ENCODE data around the gene CLPTM1L.
"Not testable (repeated sequence)": the region's sequence is repeated elsewhere in the genome, so short reads cannot be mapped to it uniquely, and the experiment has no call there.

DNA sequence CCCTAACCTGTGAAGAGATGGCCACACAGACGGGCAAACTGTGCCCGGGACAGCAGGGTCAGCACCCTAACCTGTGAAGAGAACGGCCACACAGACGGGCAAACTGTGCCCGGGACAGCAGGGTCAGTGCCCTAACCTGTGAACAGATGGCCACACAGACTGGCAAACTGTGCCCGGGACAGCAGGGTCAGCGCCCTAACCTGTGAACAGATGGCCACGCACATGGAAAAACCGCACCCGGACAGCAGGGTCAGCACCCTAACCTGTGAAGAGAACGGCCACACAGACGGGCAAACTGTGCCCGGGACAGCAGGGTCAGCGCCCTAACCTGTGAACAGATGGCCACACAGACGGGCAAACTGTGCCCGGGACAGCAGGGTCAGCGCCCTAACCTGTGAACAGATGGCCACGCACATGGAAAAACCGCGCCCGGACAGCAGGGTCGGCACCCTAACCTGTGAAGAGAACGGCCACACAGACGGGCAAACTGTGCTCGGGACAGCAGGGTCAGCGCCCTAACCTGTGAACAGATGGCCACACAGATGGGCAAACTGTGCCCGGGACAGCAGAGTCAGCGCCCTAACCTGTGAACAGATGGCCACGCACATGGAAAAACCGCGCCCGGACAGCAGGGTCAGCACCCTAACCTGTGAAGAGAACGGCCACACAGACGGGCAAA is 5.6 kb downstream of the CLPTM1L start:
- TF ChIP-seq EZH2 (IDR thresholded peaks at IDR 0.05; ENCODE audit: borderline replicate concordance, low read length): not testable (repeated sequence)
- TF ChIP-seq, protein P1, sequence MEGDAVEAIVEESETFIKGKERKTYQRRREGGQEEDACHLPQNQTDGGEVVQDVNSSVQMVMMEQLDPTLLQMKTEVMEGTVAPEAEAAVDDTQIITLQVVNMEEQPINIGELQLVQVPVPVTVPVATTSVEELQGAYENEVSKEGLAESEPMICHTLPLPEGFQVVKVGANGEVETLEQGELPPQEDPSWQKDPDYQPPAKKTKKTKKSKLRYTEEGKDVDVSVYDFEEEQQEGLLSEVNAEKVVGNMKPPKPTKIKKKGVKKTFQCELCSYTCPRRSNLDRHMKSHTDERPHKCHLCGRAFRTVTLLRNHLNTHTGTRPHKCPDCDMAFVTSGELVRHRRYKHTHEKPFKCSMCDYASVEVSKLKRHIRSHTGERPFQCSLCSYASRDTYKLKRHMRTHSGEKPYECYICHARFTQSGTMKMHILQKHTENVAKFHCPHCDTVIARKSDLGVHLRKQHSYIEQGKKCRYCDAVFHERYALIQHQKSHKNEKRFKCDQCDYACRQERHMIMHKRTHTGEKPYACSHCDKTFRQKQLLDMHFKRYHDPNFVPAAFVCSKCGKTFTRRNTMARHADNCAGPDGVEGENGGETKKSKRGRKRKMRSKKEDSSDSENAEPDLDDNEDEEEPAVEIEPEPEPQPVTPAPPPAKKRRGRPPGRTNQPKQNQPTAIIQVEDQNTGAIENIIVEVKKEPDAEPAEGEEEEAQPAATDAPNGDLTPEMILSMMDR (conservative IDR thresholded peaks at IDR 0.05 in 1 of 2, IDR thresholded peaks at IDR 0.05 in 1 of 2; ENCODE audit: extremely low read depth in 1 of 2, insufficient read depth in 1 of 2, low read depth in 1 of 2, low read length in 2 of 2): not testable (repeated sequence)

Data from mammary epithelial cell (primary cell).